D721Med (cell line): ENCODE results near the gene ACSF3.

Experiments
- DNase-seq: peaks from one replicate; pipeline ENCODE4 v3.0.0; 2011; ENCODE audit warnings: low spot score; ENCODE audit not compliant: insufficient read length
- FAIRE-seq: peaks from 2 replicates; lab custom pipeline; 2011; peaks lifted over from hg19 to GRCh38; lab: Jason Lieb, UNC
- CTCF ChIP-seq: IDR thresholded peaks from 2 replicates; pipeline ENCODE4 v1.5.1; 2012; ENCODE audit warnings: mild to moderate bottlenecking, control low read depth; ENCODE audit not compliant: insufficient read depth; ENCODE audit errors: missing control alignments

Gene ACSF3

GRCh38 chr16:89123001-89123830 is 29.6 kb downstream of the ACSF3 start:
- FAIRE-seq (no peak), DNase-seq (no peak)

GRCh38 chr16:89123831-89124100 is 30.1 kb downstream of the ACSF3 start:
- DNase-seq (no peak), FAIRE-seq (no peak)
- no peak for TF ChIP-seq CTCF

More at GRCh38 chr16:89123001-89123830, 29.6 kb downstream of the ACSF3 start:
- no peak for TF ChIP-seq CTCF

- no peak for DNase-seq
- no peak for TF ChIP-seq CTCF
- no peak for FAIRE-seq
These were observed 35.7 kb downstream of the ACSF3 start for GRCh38 chr16:89129378-89129777.

GRCh38 chr16:89130448-89130847 is 36.8 kb downstream of the ACSF3 start:
- no peak for TF ChIP-seq CTCF
- no peak for FAIRE-seq
- no peak for DNase-seq

GRCh38 chr16:89131783-89132182 is 38.1 kb downstream of the ACSF3 start:
- no peak for FAIRE-seq
- no peak for TF ChIP-seq CTCF
- no peak for DNase-seq

- no peak for DNase-seq
- TF ChIP-seq CTCF, result no peak
- no peak for FAIRE-seq
These were observed 38.7 kb downstream of the ACSF3 start for GRCh38 chr16:89132194-89133005.
